DMS79 treated with DMSO at 0.1 percent for 48 hours (cell line): ENCODE measurements around the gene FXYD7.
"Not testable (repeated sequence)": the region's sequence is repeated elsewhere in the genome, so short reads cannot be mapped to it uniquely, and the experiment has no call there.

Experiments used
- DNase-seq: peaks from one replicate; lab custom pipeline; 2025; lab: John Stamatoyannopoulos, UW

Gene FXYD7

DNA sequence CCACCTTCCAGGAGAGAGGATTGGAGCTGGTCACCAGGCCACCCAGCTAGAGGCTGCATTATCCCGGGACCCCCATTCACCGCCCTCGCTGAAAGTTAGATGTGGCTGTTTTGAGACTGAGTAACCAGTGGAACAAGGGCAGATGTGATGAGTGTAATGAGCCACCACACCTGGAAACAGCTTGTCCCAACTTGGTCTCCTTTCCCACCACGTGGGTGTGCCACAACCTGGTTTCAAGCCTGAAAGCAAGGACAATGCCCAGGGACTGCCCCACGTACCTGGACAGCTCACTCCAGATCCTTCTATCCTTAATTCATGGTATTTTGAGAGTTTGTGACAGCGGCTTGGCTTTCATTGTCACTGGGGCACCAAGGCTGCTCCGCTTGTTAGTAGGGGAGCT is 15.2 kb upstream of the FXYD7 start:
- no peak for DNase-seq

- no peak for DNase-seq
Observed at GRCh38 chr19:35128398-35129057, 14.5 kb upstream of the FXYD7 start.

DNA sequence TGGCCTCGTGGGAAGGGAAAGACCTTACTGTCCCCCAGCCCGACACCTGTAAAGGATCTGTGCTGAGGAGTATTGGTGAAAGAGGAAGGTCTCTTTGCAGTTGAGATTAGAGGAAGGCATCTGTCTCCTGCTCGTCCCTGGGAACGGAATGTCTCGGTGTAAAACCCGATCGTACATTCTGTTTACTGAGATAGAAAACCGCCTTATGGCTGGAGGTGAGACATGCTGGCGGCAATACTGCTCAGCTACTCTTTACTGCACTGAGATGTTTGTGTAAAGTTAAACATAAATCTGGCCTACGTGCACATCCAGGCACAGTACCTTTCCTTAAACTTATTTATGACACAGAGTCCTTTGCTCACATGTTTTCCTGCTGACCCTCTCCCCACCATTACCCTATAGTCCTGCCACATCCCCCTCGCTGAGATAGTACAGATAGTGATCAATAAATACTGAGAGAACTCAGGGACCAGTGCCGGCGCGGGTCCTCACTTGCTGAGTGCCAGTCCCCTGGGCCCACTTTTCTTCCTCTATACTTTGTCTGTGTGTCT is 13.3 kb upstream of the FXYD7 start:
- not testable (repeated sequence) for DNase-seq

DNA sequence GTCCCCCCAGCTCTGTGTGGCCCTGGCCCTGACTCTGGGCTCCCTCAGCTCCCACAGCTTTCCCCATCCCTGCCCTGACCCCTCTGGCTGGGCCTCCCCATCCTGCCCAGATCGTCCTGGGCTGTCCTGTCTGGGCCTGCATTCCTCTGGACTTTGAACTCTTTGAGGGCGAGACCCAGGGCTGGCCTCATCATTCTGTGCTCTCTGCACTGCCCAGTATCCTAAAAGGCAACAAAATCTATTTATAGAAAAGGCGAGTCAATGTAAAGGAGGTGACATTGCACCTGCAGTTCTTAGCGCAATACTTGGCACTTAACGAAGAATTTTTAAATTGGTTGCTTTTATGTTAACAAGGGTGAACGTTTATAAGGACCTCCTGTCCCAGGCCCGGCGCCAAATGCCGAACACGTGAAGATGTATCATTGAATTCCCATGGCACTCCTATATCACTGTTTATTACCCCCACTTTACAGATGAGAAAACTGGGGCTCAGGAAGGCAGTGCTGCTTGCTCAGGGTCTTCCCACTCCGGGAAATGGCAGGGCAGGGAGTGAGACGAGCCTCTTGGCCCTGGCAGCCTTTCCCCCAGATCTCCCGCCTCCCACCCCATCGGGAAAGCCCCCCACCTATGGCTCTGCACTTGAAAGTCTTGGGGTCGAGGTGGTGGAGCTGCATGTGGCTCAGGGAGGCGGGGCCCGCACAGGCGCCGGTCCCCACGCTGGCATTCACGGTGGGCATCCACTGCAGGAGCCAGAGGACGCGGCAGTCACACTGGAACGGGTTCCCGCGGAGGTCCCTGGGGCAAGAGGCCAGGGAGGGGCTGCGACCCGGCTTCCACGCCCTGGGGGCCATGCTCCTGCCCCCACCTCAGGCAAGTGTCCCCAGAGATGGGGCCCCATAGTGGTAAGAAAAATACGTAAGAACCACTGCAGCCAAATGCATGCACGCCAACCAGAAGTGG is 12.0 kb upstream of the FXYD7 start:
- no peak for DNase-seq

- DNase-seq, result no peak
Observed at GRCh38 chr19:35132254-35132653, 10.8 kb upstream of the FXYD7 start.

- DNase-seq, result no peak
Observed at GRCh38 chr19:35133826-35134225, 9.2 kb upstream of the FXYD7 start.

- DNase-seq, result no peak
Observed at GRCh38 chr19:35134601-35135242, 8.3 kb upstream of the FXYD7 start, which contains the start of gene LGI4. Gene LGI4, minus strand, starts transcription at chr19:35135059. Its CDS starts 379 bp downstream, at chr19:35134680.

- DNase-seq, result peak; percentile 26
Observed at GRCh38 chr19:35135389-35135909, 7.6 kb upstream of the FXYD7 start.

DNA sequence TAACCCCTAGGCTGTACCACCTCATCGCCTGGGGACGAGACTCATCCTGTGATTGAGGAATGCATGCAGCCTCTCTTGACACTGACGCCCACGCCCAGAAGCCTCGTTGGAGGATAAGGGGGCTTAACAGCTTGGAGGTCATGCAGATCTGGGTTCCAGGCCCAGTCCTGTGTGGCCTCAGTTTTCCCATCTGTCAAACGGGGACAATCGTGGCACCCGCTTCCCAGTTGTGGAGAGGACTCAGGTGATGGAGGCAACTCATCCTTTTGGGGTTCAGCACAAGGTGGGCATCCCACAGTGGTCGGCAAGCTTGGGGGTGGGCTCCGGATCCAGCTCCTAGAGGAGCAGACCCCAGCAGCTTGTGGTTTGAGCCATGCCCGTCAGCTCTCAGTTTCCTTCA is 6.8 kb upstream of the FXYD7 start:
- no peak for DNase-seq

- no peak for DNase-seq
Observed at GRCh38 chr19:35136977-35137702, 5.9 kb upstream of the FXYD7 start.

- no peak for DNase-seq
Observed at GRCh38 chr19:35138305-35138892, 4.7 kb upstream of the FXYD7 start, which contains the start of gene FXYD1. Gene FXYD1, plus strand, starts transcription at chr19:35138824. Its CDS starts 1,256 bp downstream, at chr19:35140080.

- DNase-seq, result no peak
Observed at GRCh38 chr19:35140207-35140961, 2.7 kb upstream of the FXYD7 start.

GRCh38 chr19:35140962-35141836 is 1.9 kb upstream of the FXYD7 start:
- no peak for DNase-seq

DNA sequence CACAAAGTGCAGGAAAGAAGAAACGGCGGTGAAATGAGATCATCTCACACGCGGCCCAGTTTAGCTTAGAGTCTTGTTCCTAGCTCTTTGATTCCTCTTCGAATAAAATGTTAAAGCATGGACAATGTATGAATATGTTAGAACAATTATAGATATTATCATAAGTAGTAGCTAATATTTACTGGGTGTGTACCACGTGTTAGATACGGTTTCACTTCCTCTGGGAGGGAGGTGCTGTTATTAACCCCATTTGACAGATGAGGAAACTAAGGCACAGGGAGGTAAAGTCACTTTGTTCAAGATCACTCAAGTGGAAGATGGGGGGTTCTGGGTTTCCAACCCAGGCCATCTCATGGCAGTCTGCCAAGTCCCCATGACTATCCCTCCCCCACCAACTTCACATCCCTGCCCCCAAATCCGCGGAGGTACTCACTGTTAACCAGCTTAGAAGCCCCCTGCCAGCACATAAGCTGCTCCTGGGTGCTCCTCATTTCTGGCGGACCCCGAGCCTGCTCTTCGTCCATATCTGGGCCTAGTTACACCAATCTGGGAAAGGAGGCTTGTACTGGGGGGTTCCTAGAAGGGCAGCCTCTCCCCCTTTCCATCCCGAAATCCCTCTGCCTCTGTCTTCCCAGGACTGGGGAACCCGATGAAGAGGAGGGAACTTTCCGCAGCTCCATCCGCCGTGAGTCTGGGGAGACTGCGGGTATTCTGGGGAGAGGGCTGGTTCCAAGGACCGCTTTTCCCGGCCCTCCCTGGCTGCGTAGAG is 1.0 kb upstream of the FXYD7 start:
- DNase-seq, result no peak

- DNase-seq, result peak; percentile 55
Observed at GRCh38 chr19:35142606-35143230, 337 bp upstream of the FXYD7 start.

DNA sequence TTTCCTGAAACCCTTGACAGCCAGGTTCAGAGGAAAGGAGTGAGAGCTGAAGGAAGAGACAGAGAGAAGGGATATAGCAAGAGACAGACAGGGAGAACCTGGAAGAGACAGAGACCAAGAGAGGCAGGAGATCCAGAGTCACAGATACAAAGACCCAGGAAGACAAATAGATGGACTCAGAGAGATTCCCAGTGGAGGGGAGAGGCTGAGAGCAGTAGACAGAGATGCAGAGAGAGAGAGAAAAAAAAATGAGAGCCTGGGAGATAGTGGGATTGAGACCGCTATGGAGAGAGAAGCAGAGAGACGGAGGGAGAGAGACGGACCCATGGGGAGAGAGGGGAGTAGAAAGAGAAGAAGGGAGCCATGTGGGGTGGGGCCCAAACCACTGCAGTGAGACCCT is 763 bp downstream of the FXYD7 start:
- DNase-seq, result no peak

GRCh38 chr19:35144259-35144599 is 1.2 kb downstream of the FXYD7 start:
- DNase-seq, result no peak
